H1 (cell line): ENCODE measurements around the gene GLRB. TPM values are rescaled to one million over a fixed set of nuclear protein-coding genes. Genes with fewer than 3 reads are reported as not detected.

ENCODE experiments used
- BRCA1 ChIP-seq: IDR thresholded peaks from 2 replicates; pipeline ENCODE4 v1.6.1; 2012; ENCODE audit warnings: low read depth, low read length, improper control_type of control experiment
- CHD7 ChIP-seq: fragments of 300-600 bp; sonication (generic); IDR thresholded peaks from 2 replicates; pipeline ENCODE4 v1.7.1; 2012; ENCODE audit warnings: low read length, moderate library complexity, mild to moderate bottlenecking, inconsistent platforms; ENCODE audit not compliant: insufficient replicate concordance
- CTCF ChIP-seq, 3 experiments: IDR thresholded peaks; 1 replicate in 2 of 3; 2 replicates in 1 of 3; pipeline versions ENCODE4 v1.5.1 to v1.6.1; 2011; ENCODE audit warnings: low read length in 3 of 3, mild to moderate bottlenecking in 3 of 3, inconsistent platforms in 2 of 3, low read depth in 1 of 3, moderate library complexity in 1 of 3; ENCODE audit not compliant: insufficient read depth in 1 of 3; ENCODE audit errors: control extremely low read depth in 1 of 3
- EP300 ChIP-seq, 2 experiments: IDR thresholded peaks; 1 replicate in 1 of 2; 2 replicates in 1 of 2; pipeline ENCODE4 v1.6.1; 2011 to 2012; ENCODE audit warnings: low read depth in 2 of 2, low read length in 2 of 2, mild to moderate bottlenecking in 2 of 2, borderline replicate concordance in 1 of 2, inconsistent platforms in 1 of 2, moderate library complexity in 1 of 2
- MAX ChIP-seq: IDR thresholded peaks from 2 replicates; pipeline ENCODE4 v1.6.1; 2012; ENCODE audit warnings: inconsistent platforms
- SAP30 ChIP-seq: fragments of 300-600 bp; sonication (generic); IDR thresholded peaks from 2 replicates; pipeline ENCODE4 v1.7.1; 2012; ENCODE audit warnings: low read length, moderate library complexity, mild to moderate bottlenecking, inconsistent platforms; ENCODE audit not compliant: insufficient read depth, insufficient replicate concordance
- TAF1 ChIP-seq: IDR thresholded peaks from 2 replicates; pipeline ENCODE4 v1.6.1; 2011; ENCODE audit warnings: mild to moderate bottlenecking, low read depth, low read length
- TAF7 ChIP-seq: optimal IDR thresholded peaks from 2 replicates; pipeline ENCODE3; 2011; ENCODE audit warnings: low read depth, mild to moderate bottlenecking, inconsistent platforms, low read length, moderate library complexity, borderline replicate concordance
- polyA plus RNA-seq, 7 experiments: library from polyadenylated mRNA; depleted of rRNA in 3 of 7; stranded (reverse) in 5 of 7; unstranded in 2 of 7; fragments of >200 nt in 5 of 7; fragments of 200-250 nt in 2 of 7; gene quantifications; 1 replicate in 5 of 7; 2 replicates in 1 of 7; 4 replicates in 1 of 7; pipeline versions ENCODE4 v1.2.1 to v1.2.3, GENCODE V29; 2011 to 2013; ENCODE audit warnings: missing spikeins in 2 of 7, mixed read lengths in 2 of 7
- total RNA-seq: library from RNA; stranded (reverse); fragmentation: NEBNext Ultra II Directional; extraction: Animal tissue kit (Norgen Biotek cat#: 25700); gene quantifications from 2 replicates; pipeline ENCODE4 v1.2.1, GENCODE V29; 2021

GLRB gene
- total and polyA plus RNA-seq, 2 of the 8 experiments (the other 6 are each of a cell fraction or from before 2014, with no cell fraction given): 0.33 to 1.1 TPM

GRCh38 chr4:157035471-157035870, 40.5 kb upstream of the GLRB start (continued):
- TF ChIP-seq CHD7: no peak
- no peak for TF ChIP-seq CTCF (IDR thresholded peaks at IDR 0.05; ENCODE audit: control extremely low read depth in 1 of 3, insufficient read depth in 1 of 3, low read depth in 1 of 3, low read length in 3 of 3)
- no peak for TF ChIP-seq TAF7
- TF ChIP-seq EP300 (IDR thresholded peaks at IDR 0.05; ENCODE audit: borderline replicate concordance in 1 of 2, low read depth in 2 of 2, low read length in 2 of 2): no peak
- no peak for TF ChIP-seq TAF1
- no peak for TF ChIP-seq MAX
- TF ChIP-seq BRCA1: no peak
- TF ChIP-seq SAP30: no peak
